ENCODE results near the gene GNA12. TPM values are rescaled to one million over a fixed set of nuclear protein-coding genes. Genes with fewer than 3 reads are reported as not detected.
"Not testable (repeated sequence)": the region's sequence is repeated elsewhere in the genome, so short reads cannot be mapped to it uniquely, and the experiment has no call there.

Gene GNA12
- total and polyA plus RNA-seq, 12 donors = 8.2 to 65.1 (median 42.9) TPM

- TF ChIP-seq POLR2A (IDR thresholded peaks at IDR 0.05) (no peak), CTCF (IDR thresholded peaks at IDR 0.05) (no peak)
- WGBS, 4 donors = 95 to 100% (median 99%) methylated on average over 3 of the region's 3 CpGs
- Histone ChIP-seq H3K36me3 (replicated peaks in 1 of 2) (no peaks in the 10 kb centered on the region), H3K27me3 (no peaks in the 10 kb centered on the region), H3K9me3 (replicated peaks in 1 of 3) (no peaks in the 10 kb centered on the region), H3K27ac (no peak overlapping the region), H3K4me1 (replicated peaks in 1 of 2) (peaks cover 9 to 37% of the 10 kb centered on the region in 2 donors), H3K4me3 (no peak overlapping the region)
- intact Hi-C loops (cut with DNase I) = loop anchor here in 1 of 2 donors (10.0 kb wide), 1 partner anchor 82 kb away; no protein-coding TSS in a partner anchor
- DNase-seq = peak in 1 of 7 donors; percentile 0
These were observed 91.0 kb downstream of the GNA12 start for GRCh38 chr7:2753148-2753547.

GRCh38 chr7:2751086-2751485 lies 93.0 kb downstream of the GNA12 start:
- Histone ChIP-seq H3K27ac (peak overlapping the region in 4 of 5 donors; percentile 3 to 76 (median 28)), H3K27me3 (no peaks in the 10 kb centered on the region), H3K4me1 (replicated peaks in 1 of 2) (peaks cover 0 to 21% of the 10 kb centered on the region in 2 donors), H3K4me3 (no peak overlapping the region), H3K9me3 (replicated peaks in 1 of 3) (no peaks in the 10 kb centered on the region), H3K36me3 (replicated peaks in 1 of 2) (no peaks in the 10 kb centered on the region)
- DNase-seq = peak in 2 of 7 donors; percentile 30 to 46
- intact Hi-C loops (cut with DNase I) = loop anchor here in 1 of 2 donors (10.0 kb wide), 1 partner anchor 84 kb away; no protein-coding TSS in a partner anchor
- TF ChIP-seq POLR2A (IDR thresholded peaks at IDR 0.05) (no peak), CTCF (IDR thresholded peaks at IDR 0.05) (no peak)
- 56 to 61% (median 58%) methylated on average over 5 of the region's 5 CpGs for WGBS, 4 donors

GRCh38 chr7:2750004-2750407 lies 94.1 kb downstream of the GNA12 start:
- intact Hi-C loops (cut with DNase I) = loop anchor here in 1 of 2 donors (10.0 kb wide), 1 partner anchor 85 kb away; no protein-coding TSS in a partner anchor
- Histone ChIP-seq H3K27me3 (no peaks in the 10 kb centered on the region), H3K9me3 (replicated peaks in 1 of 3) (no peaks in the 10 kb centered on the region), H3K36me3 (replicated peaks in 1 of 2) (no peaks in the 10 kb centered on the region), H3K4me3 (no peak overlapping the region), H3K27ac (peak overlapping the region in 2 of 5 donors; percentile 17 to 76), H3K4me1 (replicated peaks in 1 of 2) (peaks cover 0 to 21% of the 10 kb centered on the region in 2 donors)
- WGBS, 4 donors = 93 to 98% (median 95%) methylated on average over 5 of the region's 5 CpGs
- TF ChIP-seq CTCF (IDR thresholded peaks at IDR 0.05) (no peak), POLR2A (IDR thresholded peaks at IDR 0.05) (no peak)
- peak in 1 of 7 donors; percentile 42 for DNase-seq

GRCh38 chr7:2748684-2749083 lies 95.4 kb downstream of the GNA12 start:
- H3K9me3 ChIP-seq (replicated peaks in 1 of 3); intact Hi-C loops (cut with DNase I); H3K36me3 ChIP-seq (replicated peaks in 1 of 2); DNase-seq; H3K27ac ChIP-seq; H3K27me3 ChIP-seq; H3K4me3 ChIP-seq: not testable (repeated sequence)
- peaks cover 0 to 21% of the 10 kb centered on the region in 2 donors for H3K4me1 ChIP-seq (replicated peaks in 1 of 2)

GRCh38 chr7:2743523-2744185 lies 100.5 kb downstream of the GNA12 start:
- H3K27ac ChIP-seq; intact Hi-C loops (cut with DNase I); H3K4me3 ChIP-seq; H3K9me3 ChIP-seq (replicated peaks in 1 of 3); H3K4me1 ChIP-seq (replicated peaks in 1 of 2); H3K27me3 ChIP-seq; H3K36me3 ChIP-seq (replicated peaks in 1 of 2): not testable (repeated sequence)
- peak in 3 of 7 donors; percentile 0 to 49 (median 18) for DNase-seq
- 91 to 98% (median 95%) methylated on average over 14 to 20 of the region's 20 CpGs for WGBS, 4 donors

Data from adrenal gland (tissue), 12 donors.